ENCODE data around the gene UBE2QL1.

GRCh38 chr5:6501701-6502100 lies 53.0 kb downstream of the UBE2QL1 start:
- TF ChIP-seq PPARA (CRISPR knock-in tag; IDR thresholded peaks at IDR 0.05; ENCODE audit: borderline replicate concordance) = no peak
- no peak for TF ChIP-seq SNAI2 (CRISPR knock-in tag; IDR thresholded peaks at IDR 0.05)
- no peak for TF ChIP-seq TCF4 (CRISPR knock-in tag; IDR thresholded peaks at IDR 0.05; ENCODE audit: borderline replicate concordance)
- TF ChIP-seq ZFP3 (CRISPR knock-in tag; IDR thresholded peaks at IDR 0.05) = no peak
- no peak for TF ChIP-seq ZNF8 (CRISPR knock-in tag; IDR thresholded peaks at IDR 0.05)
- TF ChIP-seq CSRNP3 (CRISPR knock-in tag; IDR thresholded peaks at IDR 0.05) = no peak
- TF ChIP-seq RARB (CRISPR knock-in tag; IDR thresholded peaks at IDR 0.05) = no peak
- TF ChIP-seq ZNF70 (CRISPR knock-in tag; IDR thresholded peaks at IDR 0.05) = no peak
- TF ChIP-seq, protein P1, sequence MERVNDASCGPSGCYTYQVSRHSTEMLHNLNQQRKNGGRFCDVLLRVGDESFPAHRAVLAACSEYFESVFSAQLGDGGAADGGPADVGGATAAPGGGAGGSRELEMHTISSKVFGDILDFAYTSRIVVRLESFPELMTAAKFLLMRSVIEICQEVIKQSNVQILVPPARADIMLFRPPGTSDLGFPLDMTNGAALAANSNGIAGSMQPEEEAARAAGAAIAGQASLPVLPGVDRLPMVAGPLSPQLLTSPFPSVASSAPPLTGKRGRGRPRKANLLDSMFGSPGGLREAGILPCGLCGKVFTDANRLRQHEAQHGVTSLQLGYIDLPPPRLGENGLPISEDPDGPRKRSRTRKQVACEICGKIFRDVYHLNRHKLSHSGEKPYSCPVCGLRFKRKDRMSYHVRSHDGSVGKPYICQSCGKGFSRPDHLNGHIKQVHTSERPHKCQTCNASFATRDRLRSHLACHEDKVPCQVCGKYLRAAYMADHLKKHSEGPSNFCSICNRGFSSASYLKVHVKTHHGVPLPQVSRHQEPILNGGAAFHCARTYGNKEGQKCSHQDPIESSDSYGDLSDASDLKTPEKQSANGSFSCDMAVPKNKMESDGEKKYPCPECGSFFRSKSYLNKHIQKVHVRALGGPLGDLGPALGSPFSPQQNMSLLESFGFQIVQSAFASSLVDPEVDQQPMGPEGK (CRISPR knock-in tag; IDR thresholded peaks at IDR 0.05; ENCODE audit: borderline replicate concordance) = no peak
- TF ChIP-seq BACH2 (CRISPR knock-in tag; IDR thresholded peaks at IDR 0.05; ENCODE audit: borderline replicate concordance) = no peak
